Gastrocnemius medialis (tissue), 4 donors: ENCODE results near the gene MTA2. TPM values are rescaled to one million over a fixed set of nuclear protein-coding genes. Genes with fewer than 3 reads are reported as not detected.
"Not testable (repeated sequence)": the region's sequence is repeated elsewhere in the genome, so short reads cannot be mapped to it uniquely, and the experiment has no call there.

Source experiments
- ATAC-seq, 2 donors: fragments of 150-250 bp; one replicate each; pipeline ENCODE4 v1.9.1; 2016
- DNase-seq, 2 donors: peaks; one replicate each; pipeline ENCODE4 v3.0.0-alpha.2; 2019
- H3K27ac ChIP-seq, 4 donors: fragments of 200-600 bp; sonication (generic); 1 replicate in 1 of 4; 2 replicates in 3 of 4; pipeline ENCODE4 v1.5.1; 2016 to 2018; ENCODE audit warnings: mild to moderate bottlenecking in 2 of 4, moderate library complexity in 1 of 4
- H3K27me3 ChIP-seq, 3 donors: fragments of 200-600 bp; sonication (generic) in 2 of 3; 1 replicate in 1 of 3; 2 replicates in 2 of 3; pipeline versions ENCODE4 v1.5.1 to v1.6.0; 2016 to 2019; ENCODE audit warnings: mild to moderate bottlenecking in 1 of 3, moderate library complexity in 1 of 3
- H3K36me3 ChIP-seq, 2 donors: fragments of 200-600 bp; sonication (generic) in 1 of 2; one replicate each; pipeline ENCODE4 v1.5.1; 2017 to 2018
- H3K4me1 ChIP-seq, 2 donors: fragments of 200-600 bp; sonication (generic) in 1 of 2; one replicate each; pipeline ENCODE4 v1.5.1; 2016 to 2017; ENCODE audit warnings: mild to moderate bottlenecking in 2 of 2
- H3K4me3 ChIP-seq, 4 donors: fragments of 200-600 bp; sonication (generic) in 3 of 4; 1 replicate in 1 of 4; 2 replicates in 3 of 4; pipeline ENCODE4 v1.5.1; 2016 to 2019; ENCODE audit warnings: mild to moderate bottlenecking in 2 of 4
- H3K9me3 ChIP-seq, 3 donors: fragments of 200-600 bp; sonication (generic) in 2 of 3; 1 replicate in 1 of 3; 2 replicates in 2 of 3; pipeline ENCODE4 v1.5.1; 2016 to 2019
- CTCF ChIP-seq, 5 experiments: fragments of 450-650 bp in 3 of 5; fragments of 200-600 bp in 2 of 5; sonication (generic) in 2 of 5; IDR thresholded peaks in 4 of 5; conservative IDR thresholded peaks in 1 of 5; 1 replicate in 4 of 5; 2 replicates in 1 of 5; pipeline ENCODE4 v1.5.1; 2016 to 2019; ENCODE audit warnings: antibody characterized with exemption in 5 of 5, mild to moderate bottlenecking in 3 of 5, moderate library complexity in 3 of 5
- POLR2A ChIP-seq, 2 donors: fragments of 450-650 bp; IDR thresholded peaks; one replicate each; pipeline ENCODE4 v1.6.1; 2017; ENCODE audit warnings: antibody characterized with exemption in 2 of 2, mild to moderate bottlenecking in 2 of 2, moderate library complexity in 2 of 2
- in situ Hi-C, 4 donors: fragments of 200-750 bp; cut with MboI; loops; one replicate each; pipeline versions ENCODE4 v1.15.0 to v1.8.0; 2017; ENCODE audit warnings: low sequenced_read_pairs in 4 of 4
- intact Hi-C: fragments of 100-400 bp; cut with DNase I; formaldehyde crosslinking; loops from one replicate; pipeline ENCODE4 v1.15.1; 2023; ENCODE audit warnings: low total_unique reads
- total RNA-seq, 4 donors: library from RNA; depleted of rRNA; stranded (reverse); fragments of >200 nt; gene quantifications; one replicate each; pipeline versions ENCODE4 v1.1.0 to v1.2.3, GENCODE V29; 2016

Gene MTA2
- total RNA-seq, 4 donors from 2014 or later = 28.0 to 47.1 (median 31.7) TPM

GRCh38 chr11:62574363-62575071 lies 27.1 kb downstream of the MTA2 start:
- Histone ChIP-seq H3K36me3 (peaks cover 0 to 50% of the 10 kb centered on the region in 2 donors), H3K27ac (peak overlapping the region; percentile 88 to 93 (median 90)), H3K9me3 (no peaks in the 10 kb centered on the region), H3K4me3 (peak overlapping the region; percentile 57 to 87 (median 65)), H3K27me3 (no peaks in the 10 kb centered on the region), H3K4me1 (peaks cover 44 to 57% of the 10 kb centered on the region in 2 donors)
- TF ChIP-seq CTCF (IDR thresholded peaks at IDR 0.05 in 4 of 5, conservative IDR thresholded peaks at IDR 0.05 in 1 of 5) (no peak), POLR2A (IDR thresholded peaks at IDR 0.05) (no peak)
- in situ Hi-C loops = no loop called here
- DNase-seq (no peak), ATAC-seq (peak in 1 of 2 donors; percentile 24)
- intact Hi-C loops = loop anchor here (1.0 kb wide), 1 partner anchor 17 kb away; the partner anchor contains the start of gene TUT1

GRCh38 chr11:62573592-62574362 lies 27.9 kb downstream of the MTA2 start, which contains the start of gene EEF1G:
EEF1G (minus strand) TSS chr11:62573891; CDS start chr11:62573842, 49 bp downstream.
- Histone ChIP-seq H3K9me3 (no peaks in the 10 kb centered on the region), H3K36me3 (peaks cover 0 to 56% of the 10 kb centered on the region in 2 donors), H3K4me1 (peaks cover 50 to 59% of the 10 kb centered on the region in 2 donors), H3K27ac (peak within 1 kb of the TSS; percentile 88 to 94 (median 93)), H3K4me3 (peak within 1 kb of the TSS; percentile 84 to 97 (median 90)), H3K27me3 (no peaks in the 10 kb centered on the region)
- TF ChIP-seq POLR2A (IDR thresholded peaks at IDR 0.05) (peak; percentile 72 to 88), CTCF (IDR thresholded peaks at IDR 0.05 in 4 of 5, conservative IDR thresholded peaks at IDR 0.05 in 1 of 5) (peak in 1 of 5 experiments; percentile 8)
- intact Hi-C loops = loop anchor here (1.0 kb wide), 1 partner anchor 18 kb away; the partner anchor contains the start of gene TUT1
- in situ Hi-C loops = no loop called here
- DNase-seq = peak; percentile 99 to 100
- ATAC-seq = peak; percentile 87 to 88

GRCh38 chr11:62573006-62573591 lies 28.6 kb downstream of the MTA2 start:
- intact Hi-C loops = no loop called here
- ATAC-seq (peak; percentile 3 to 7), DNase-seq (no peak)
- peak overlapping the region; percentile 84 to 97 (median 90) for H3K4me3 ChIP-seq
- peaks cover 54 to 61% of the 10 kb centered on the region in 2 donors for H3K4me1 ChIP-seq
- in situ Hi-C loops = no loop called here
- no peaks in the 10 kb centered on the region for H3K27me3 ChIP-seq
- no peak for TF ChIP-seq POLR2A (IDR thresholded peaks at IDR 0.05)
- peaks cover 0 to 56% of the 10 kb centered on the region in 2 donors for H3K36me3 ChIP-seq
- peak overlapping the region; percentile 88 to 94 (median 93) for H3K27ac ChIP-seq
- H3K9me3 ChIP-seq = no peaks in the 10 kb centered on the region

- intact Hi-C loops = no loop called here
Measured at GRCh38 chr11:62572431-62572830, 29.2 kb downstream of the MTA2 start.

GRCh38 chr11:62571493-62571892 lies 30.2 kb downstream of the MTA2 start:
- Histone ChIP-seq H3K36me3 (peaks cover 0 to 60% of the 10 kb centered on the region in 2 donors), H3K27ac (peak overlapping the region; percentile 88 to 94 (median 93)), H3K4me1 (peaks cover 54 to 61% of the 10 kb centered on the region in 2 donors)
- DNase-seq, in situ Hi-C loops, H3K4me3 ChIP-seq, intact Hi-C loops, H3K9me3 ChIP-seq, ATAC-seq, H3K27me3 ChIP-seq: not testable (repeated sequence)

More at GRCh38 chr11:62572431-62572830, 29.2 kb downstream of the MTA2 start:
- H3K4me3 ChIP-seq = peak overlapping the region; percentile 84 to 97 (median 90)
- H3K27me3 ChIP-seq = no peaks in the 10 kb centered on the region
- no peaks in the 10 kb centered on the region for H3K9me3 ChIP-seq
- peaks cover 0 to 59% of the 10 kb centered on the region in 2 donors for H3K36me3 ChIP-seq
- in situ Hi-C loops = no loop called here
- H3K4me1 ChIP-seq = peaks cover 54 to 61% of the 10 kb centered on the region in 2 donors
- ATAC-seq (no peak), DNase-seq (no peak)
- TF ChIP-seq CTCF (IDR thresholded peaks at IDR 0.05 in 4 of 5, conservative IDR thresholded peaks at IDR 0.05 in 1 of 5) (no peak), POLR2A (IDR thresholded peaks at IDR 0.05) (no peak)
- H3K27ac ChIP-seq = peak overlapping the region; percentile 88 to 94 (median 93)

- ATAC-seq, DNase-seq, H3K9me3 ChIP-seq, in situ Hi-C loops, H3K27me3 ChIP-seq, H3K4me3 ChIP-seq, intact Hi-C loops: not testable (repeated sequence)
- peaks cover 0 to 66% of the 10 kb centered on the region in 2 donors for H3K36me3 ChIP-seq
- H3K4me1 ChIP-seq = peaks cover 51 to 58% of the 10 kb centered on the region in 2 donors
- H3K27ac ChIP-seq = peak overlapping the region; percentile 88 to 94 (median 93)
Measured at GRCh38 chr11:62570903-62571302, 30.8 kb downstream of the MTA2 start.
